K562 (cell line): ENCODE results near the gene MAP3K7CL. TPM values are rescaled to one million over a fixed set of nuclear protein-coding genes. Genes with fewer than 3 reads are reported as not detected.

Experiments
- CBFB ChIP-seq: sonication (generic); formaldehyde crosslinking; IDR thresholded peaks from 2 replicates; pipeline ENCODE4 v1.4.0; 2020; ENCODE audit warnings: mild to moderate bottlenecking, missing genetic modification reagents
- DDX20 ChIP-seq: fragments of 450-650 bp; IDR thresholded peaks from 2 replicates; pipeline ENCODE4 v1.6.1; 2016; ENCODE audit warnings: missing genetic modification characterization, low read depth, mild to moderate bottlenecking, missing compliant biosample characterization, moderate library complexity
- HNRNPH1 ChIP-seq: fragments of 200-400 bp; formaldehyde crosslinking; optimal IDR thresholded peaks from 2 replicates; pipeline ENCODE3; 2017; ENCODE audit warnings: low read depth, mild to moderate bottlenecking, low read length, moderate library complexity
- HNRNPLL ChIP-seq: fragments of 200-400 bp; formaldehyde crosslinking; IDR thresholded peaks from 2 replicates; pipeline ENCODE4 v1.6.1; 2017; ENCODE audit warnings: low read length, low read depth, mild to moderate bottlenecking; ENCODE audit not compliant: poor library complexity, severe bottlenecking
- L3MBTL2 ChIP-seq: fragments of 450-650 bp; IDR thresholded peaks from 2 replicates; pipeline ENCODE4 v1.6.1; 2016; ENCODE audit warnings: mild to moderate bottlenecking, moderate library complexity
- MTA2 ChIP-seq: fragments of 450-650 bp; IDR thresholded peaks from 2 replicates; pipeline ENCODE4 v1.6.1; 2016; ENCODE audit warnings: low read depth
- NCOA1 ChIP-seq: fragments of 450-650 bp; IDR thresholded peaks from 2 replicates; pipeline ENCODE4 v1.6.1; 2016; ENCODE audit warnings: low read depth
- NCOA2 ChIP-seq, 2 experiments: fragments of 450-650 bp; IDR thresholded peaks; 2 replicates each; pipeline ENCODE4 v1.6.1; 2018; ENCODE audit warnings: mild to moderate bottlenecking in 2 of 2, moderate library complexity in 1 of 2; ENCODE audit not compliant: partially characterized antibody in 2 of 2
- NR2F6 ChIP-seq: fragments of 450-650 bp; formaldehyde crosslinking; IDR thresholded peaks from 2 replicates; pipeline ENCODE4 v1.4.0; 2020; ENCODE audit warnings: mild to moderate bottlenecking
- PATZ1 ChIP-seq: fragments of 250-450 bp; sonication (Bioruptor Pico); IDR thresholded peaks from 2 replicates; pipeline ENCODE4 v1.5.0; 2020; ENCODE audit warnings: mild to moderate bottlenecking, borderline replicate concordance
- PHF20 ChIP-seq: fragments of 450-650 bp; IDR thresholded peaks from 2 replicates; pipeline ENCODE4 v1.6.1; 2018; ENCODE audit not compliant: partially characterized antibody
- SNRNP70 ChIP-seq: fragments of 200-400 bp; formaldehyde crosslinking; optimal IDR thresholded peaks from 2 replicates; pipeline ENCODE3; 2017; ENCODE audit warnings: low read depth, low read length
- TCF7 ChIP-seq: sonication (generic); IDR thresholded peaks from 2 replicates; pipeline ENCODE4 v1.6.1; 2016; ENCODE audit warnings: antibody characterized with exemption, borderline replicate concordance
- WHSC1 ChIP-seq: IDR thresholded peaks from one replicate; pipeline ENCODE4 v1.6.1; 2012; ENCODE audit warnings: low read length, control low read depth, inconsistent platforms
- XRCC3 ChIP-seq: fragments of 450-650 bp; IDR thresholded peaks from 2 replicates; pipeline ENCODE4 v1.6.1; 2017; ENCODE audit warnings: mild to moderate bottlenecking, moderate library complexity
- ZNF140 ChIP-seq: fragments of 250-450 bp; sonication (Bioruptor Pico); IDR thresholded peaks from 2 replicates; pipeline ENCODE4 v1.8.0; 2021; ENCODE audit warnings: moderate library complexity, mild to moderate bottlenecking, inconsistent platforms
- ZNF507 ChIP-seq: conservative IDR thresholded peaks from 2 replicates; pipeline ENCODE4 v1.6.1; 2017; ENCODE audit warnings: missing genetic modification characterization, missing compliant biosample characterization
- polyA plus RNA-seq, 8 experiments: library from polyadenylated mRNA; depleted of rRNA in 4 of 8; stranded (reverse) in 5 of 8; unstranded in 3 of 8; fragments of >200 nt; fragmentation: Nextera tagmentation in 2 of 8; fragmentation: Illumina TruSeq in 1 of 8; extraction: Ambion mirVana in 2 of 8; extraction: Trizol in 1 of 8; gene quantifications; 2 replicates each; pipeline versions ENCODE4 v1.2.1 to v1.2.3, GENCODE V29; 2011 to 2014; ENCODE audit warnings: inconsistent platforms in 1 of 8, missing spikeins in 1 of 8
- total RNA-seq, 7 experiments: library from RNA; depleted of rRNA in 6 of 7; stranded (reverse); fragments of >200 nt in 6 of 7; fragmentation: Illumina TruSeq in 2 of 7; extraction: Trizol in 2 of 7; gene quantifications; 2 replicates each; pipeline versions ENCODE4 v1.2.1 to v1.2.3, GENCODE V29; 2011 to 2021; ENCODE audit warnings: low replicate concordance in 1 of 7
- TF ChIP-seq, protein P1 (sequence below), 2 experiments: IDR thresholded peaks in 1 of 2; conservative IDR thresholded peaks in 1 of 2; 2 replicates each; pipeline ENCODE4 v1.6.1; 2016; ENCODE audit warnings: low read depth in 2 of 2, mild to moderate bottlenecking in 1 of 2, missing compliant biosample characterization in 1 of 2, missing genetic modification characterization in 1 of 2, moderate library complexity in 1 of 2
- TF ChIP-seq, protein P2 (sequence below): sonication (generic); formaldehyde crosslinking; IDR thresholded peaks from 2 replicates; pipeline ENCODE4 v1.8.0; 2023; ENCODE audit warnings: missing genetic modification reagents, mild to moderate bottlenecking, borderline replicate concordance

Gene MAP3K7CL
- total and polyA plus RNA-seq, 9 of the 15 experiments (the other 6 are each of a cell fraction or from before 2014, with no cell fraction given) = 0.13 to 0.15 (median 0.14) TPM; not detected in 6

GRCh38 chr21:29217818-29218291 is 87.4 kb downstream of the MAP3K7CL start (continued):
- TF ChIP-seq ZNF507 (tag) = no peak
- TF ChIP-seq, protein P1, sequence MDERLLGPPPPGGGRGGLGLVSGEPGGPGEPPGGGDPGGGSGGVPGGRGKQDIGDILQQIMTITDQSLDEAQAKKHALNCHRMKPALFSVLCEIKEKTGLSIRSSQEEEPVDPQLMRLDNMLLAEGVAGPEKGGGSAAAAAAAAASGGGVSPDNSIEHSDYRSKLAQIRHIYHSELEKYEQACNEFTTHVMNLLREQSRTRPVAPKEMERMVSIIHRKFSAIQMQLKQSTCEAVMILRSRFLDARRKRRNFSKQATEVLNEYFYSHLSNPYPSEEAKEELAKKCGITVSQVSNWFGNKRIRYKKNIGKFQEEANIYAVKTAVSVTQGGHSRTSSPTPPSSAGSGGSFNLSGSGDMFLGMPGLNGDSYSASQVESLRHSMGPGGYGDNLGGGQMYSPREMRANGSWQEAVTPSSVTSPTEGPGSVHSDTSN (CRISPR knock-in tag; IDR thresholded peaks at IDR 0.05; ENCODE audit: low read depth) = peak; percentile 43; the same call in 1 of the 2 replicates
- TF ChIP-seq, protein P1 (tag; conservative IDR thresholded peaks at IDR 0.05; ENCODE audit: low read depth) = peak; percentile 93
- TF ChIP-seq TCF7 = no peak
- peak; percentile 47; the same call in 1 of the 2 replicates for TF ChIP-seq NCOA1
- no peak for TF ChIP-seq ZNF140 (CRISPR knock-in tag)
- TF ChIP-seq L3MBTL2 = 0 out of 2 replicates have a peak, but pooled peaks have one; percentile 14
- TF ChIP-seq MTA2 = no peak
- TF ChIP-seq HNRNPLL = no peak
- TF ChIP-seq DDX20 = no peak
- TF ChIP-seq CBFB (CRISPR knock-in tag) = no peak
- TF ChIP-seq PHF20 = no peak
- no peak for TF ChIP-seq SNRNP70
- TF ChIP-seq WHSC1 = no peak
- no peak for TF ChIP-seq NCOA2 (IDR thresholded peaks at IDR 0.05; ENCODE audit: partially characterized antibody in 2 of 2)
- TF ChIP-seq NR2F6 (CRISPR knock-in tag) = no peak
- no peak for TF ChIP-seq HNRNPH1
- no peak for TF ChIP-seq PATZ1 (CRISPR knock-in tag)
- TF ChIP-seq, protein P2, sequence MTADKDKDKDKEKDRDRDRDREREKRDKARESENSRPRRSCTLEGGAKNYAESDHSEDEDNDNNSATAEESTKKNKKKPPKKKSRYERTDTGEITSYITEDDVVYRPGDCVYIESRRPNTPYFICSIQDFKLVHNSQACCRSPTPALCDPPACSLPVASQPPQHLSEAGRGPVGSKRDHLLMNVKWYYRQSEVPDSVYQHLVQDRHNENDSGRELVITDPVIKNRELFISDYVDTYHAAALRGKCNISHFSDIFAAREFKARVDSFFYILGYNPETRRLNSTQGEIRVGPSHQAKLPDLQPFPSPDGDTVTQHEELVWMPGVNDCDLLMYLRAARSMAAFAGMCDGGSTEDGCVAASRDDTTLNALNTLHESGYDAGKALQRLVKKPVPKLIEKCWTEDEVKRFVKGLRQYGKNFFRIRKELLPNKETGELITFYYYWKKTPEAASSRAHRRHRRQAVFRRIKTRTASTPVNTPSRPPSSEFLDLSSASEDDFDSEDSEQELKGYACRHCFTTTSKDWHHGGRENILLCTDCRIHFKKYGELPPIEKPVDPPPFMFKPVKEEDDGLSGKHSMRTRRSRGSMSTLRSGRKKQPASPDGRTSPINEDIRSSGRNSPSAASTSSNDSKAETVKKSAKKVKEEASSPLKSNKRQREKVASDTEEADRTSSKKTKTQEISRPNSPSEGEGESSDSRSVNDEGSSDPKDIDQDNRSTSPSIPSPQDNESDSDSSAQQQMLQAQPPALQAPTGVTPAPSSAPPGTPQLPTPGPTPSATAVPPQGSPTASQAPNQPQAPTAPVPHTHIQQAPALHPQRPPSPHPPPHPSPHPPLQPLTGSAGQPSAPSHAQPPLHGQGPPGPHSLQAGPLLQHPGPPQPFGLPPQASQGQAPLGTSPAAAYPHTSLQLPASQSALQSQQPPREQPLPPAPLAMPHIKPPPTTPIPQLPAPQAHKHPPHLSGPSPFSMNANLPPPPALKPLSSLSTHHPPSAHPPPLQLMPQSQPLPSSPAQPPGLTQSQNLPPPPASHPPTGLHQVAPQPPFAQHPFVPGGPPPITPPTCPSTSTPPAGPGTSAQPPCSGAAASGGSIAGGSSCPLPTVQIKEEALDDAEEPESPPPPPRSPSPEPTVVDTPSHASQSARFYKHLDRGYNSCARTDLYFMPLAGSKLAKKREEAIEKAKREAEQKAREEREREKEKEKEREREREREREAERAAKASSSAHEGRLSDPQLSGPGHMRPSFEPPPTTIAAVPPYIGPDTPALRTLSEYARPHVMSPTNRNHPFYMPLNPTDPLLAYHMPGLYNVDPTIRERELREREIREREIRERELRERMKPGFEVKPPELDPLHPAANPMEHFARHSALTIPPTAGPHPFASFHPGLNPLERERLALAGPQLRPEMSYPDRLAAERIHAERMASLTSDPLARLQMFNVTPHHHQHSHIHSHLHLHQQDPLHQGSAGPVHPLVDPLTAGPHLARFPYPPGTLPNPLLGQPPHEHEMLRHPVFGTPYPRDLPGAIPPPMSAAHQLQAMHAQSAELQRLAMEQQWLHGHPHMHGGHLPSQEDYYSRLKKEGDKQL (CRISPR knock-in tag) = no peak
- no peak for TF ChIP-seq XRCC3
